Tibial nerve (tissue), 4 donors: ENCODE measurements around the gene HCN1. TPM values are rescaled to one million over a fixed set of nuclear protein-coding genes. Genes with fewer than 3 reads are reported as not detected.

Experiments
- DNase-seq, 2 donors: peaks; one replicate each; pipeline ENCODE4 v3.0.0-alpha.2; 2019; ENCODE audit warnings: low spot score in 2 of 2
- H3K27ac ChIP-seq, 4 donors: fragments of 200-600 bp; sonication (generic) in 3 of 4; one replicate each; pipeline ENCODE4 v1.5.1; 2017 to 2019; ENCODE audit warnings: mild to moderate bottlenecking in 1 of 4
- H3K27me3 ChIP-seq, 2 donors: fragments of 200-600 bp; sonication (generic) in 1 of 2; one replicate each; pipeline versions ENCODE4 v1.5.1 to v1.6.0; 2017 to 2019
- H3K36me3 ChIP-seq, 3 donors: fragments of 200-600 bp; sonication (generic); one replicate each; pipeline ENCODE4 v1.5.1; 2018 to 2019
- H3K4me1 ChIP-seq, 4 donors: fragments of 200-600 bp; sonication (generic) in 3 of 4; one replicate each; pipeline ENCODE4 v1.5.1; 2017 to 2019
- H3K4me3 ChIP-seq, 4 donors: fragments of 200-600 bp; sonication (generic) in 3 of 4; one replicate each; pipeline ENCODE4 v1.5.1; 2017 to 2019; ENCODE audit warnings: mild to moderate bottlenecking in 1 of 4, moderate library complexity in 1 of 4
- H3K9me3 ChIP-seq, 4 donors: fragments of 200-600 bp; sonication (generic) in 3 of 4; one replicate each; pipeline ENCODE4 v1.5.1; 2017 to 2019
- EP300 ChIP-seq, 2 donors: sonication (generic); formaldehyde crosslinking; IDR thresholded peaks; one replicate each; pipeline ENCODE4 v1.6.1; 2017; ENCODE audit warnings: antibody characterized with exemption in 2 of 2, mild to moderate bottlenecking in 1 of 2
- POLR2A ChIP-seq, 2 donors: fragments of 450-650 bp; IDR thresholded peaks; one replicate each; pipeline ENCODE4 v1.6.1; 2017; ENCODE audit warnings: antibody characterized with exemption in 2 of 2, mild to moderate bottlenecking in 2 of 2, moderate library complexity in 2 of 2
- WGBS, 2 donors: methylation state at CpG; one replicate each; pipeline ENCODE4 v1.1.5; 2018; 5-methylcytosine and 5-hydroxymethylcytosine counted together
- total RNA-seq, 4 donors: library from RNA; depleted of rRNA; stranded (reverse); fragments of >200 nt; gene quantifications; one replicate each; pipeline ENCODE4 v1.1.0, GENCODE V29; 2016
- TF ChIP-seq, protein P1 (sequence below), 5 experiments: fragments of 200-600 bp in 3 of 5; fragments of 450-650 bp in 2 of 5; sonication (generic) in 3 of 5; IDR thresholded peaks; one replicate each; pipeline ENCODE4 v1.5.1; 2016 to 2019; ENCODE audit warnings: antibody characterized with exemption in 5 of 5, mild to moderate bottlenecking in 3 of 5, moderate library complexity in 2 of 5

HCN1 gene
- 10 to 100 TPM; 16.2 to 21.9 (median 17.7) TPM for total RNA-seq

DNA sequence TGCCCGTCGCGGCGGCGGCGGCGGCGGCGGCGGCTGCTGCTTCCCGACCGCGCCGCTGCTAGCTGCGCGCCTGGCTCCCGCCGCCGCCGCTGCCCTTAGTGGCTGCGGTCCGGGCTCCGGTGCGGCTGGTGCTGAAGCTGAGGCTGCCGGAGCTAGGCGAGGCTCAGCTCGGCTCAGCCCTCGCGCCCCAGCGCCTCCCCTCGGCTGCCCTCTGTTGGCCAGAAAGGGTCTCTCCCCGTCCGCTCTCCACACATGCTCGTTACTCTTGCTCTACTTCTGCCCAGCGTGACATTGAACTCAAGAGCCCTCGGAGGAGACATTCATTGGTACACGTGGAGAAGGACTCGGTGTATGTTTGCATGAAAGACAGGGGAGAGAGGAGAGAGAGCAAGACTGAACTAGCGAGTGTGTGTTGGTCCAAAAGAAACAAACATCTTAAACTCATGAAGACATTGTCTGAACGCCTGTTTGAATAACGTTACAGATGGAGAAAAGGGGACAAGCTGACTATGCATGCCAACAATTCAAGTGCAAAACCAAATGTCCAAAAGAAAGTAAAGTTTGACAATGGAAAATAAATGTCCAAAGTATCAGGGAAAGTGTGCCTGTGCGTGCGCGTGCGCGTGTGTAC lies at the start of gene HCN1:
Gene HCN1 (minus strand): TSS at position 175 of the 631 bp plus-strand sequence.
- Histone ChIP-seq H3K36me3 (no peaks in the 10 kb centered on the region), H3K27ac (peak within 1 kb of the TSS in 2 of 4 donors; percentile 47 to 78), H3K9me3 (no peaks in the 10 kb centered on the region), H3K4me1 (peaks cover 0 to 15% (median 4%) of the 10 kb centered on the region in 4 donors), H3K4me3 (peak within 1 kb of the TSS; percentile 39 to 60 (median 44)), H3K27me3 (peaks cover 0 to 20% of the 10 kb centered on the region in 2 donors)
- DNase-seq, result peak; percentile 33 to 59
- TF ChIP-seq, protein P1, sequence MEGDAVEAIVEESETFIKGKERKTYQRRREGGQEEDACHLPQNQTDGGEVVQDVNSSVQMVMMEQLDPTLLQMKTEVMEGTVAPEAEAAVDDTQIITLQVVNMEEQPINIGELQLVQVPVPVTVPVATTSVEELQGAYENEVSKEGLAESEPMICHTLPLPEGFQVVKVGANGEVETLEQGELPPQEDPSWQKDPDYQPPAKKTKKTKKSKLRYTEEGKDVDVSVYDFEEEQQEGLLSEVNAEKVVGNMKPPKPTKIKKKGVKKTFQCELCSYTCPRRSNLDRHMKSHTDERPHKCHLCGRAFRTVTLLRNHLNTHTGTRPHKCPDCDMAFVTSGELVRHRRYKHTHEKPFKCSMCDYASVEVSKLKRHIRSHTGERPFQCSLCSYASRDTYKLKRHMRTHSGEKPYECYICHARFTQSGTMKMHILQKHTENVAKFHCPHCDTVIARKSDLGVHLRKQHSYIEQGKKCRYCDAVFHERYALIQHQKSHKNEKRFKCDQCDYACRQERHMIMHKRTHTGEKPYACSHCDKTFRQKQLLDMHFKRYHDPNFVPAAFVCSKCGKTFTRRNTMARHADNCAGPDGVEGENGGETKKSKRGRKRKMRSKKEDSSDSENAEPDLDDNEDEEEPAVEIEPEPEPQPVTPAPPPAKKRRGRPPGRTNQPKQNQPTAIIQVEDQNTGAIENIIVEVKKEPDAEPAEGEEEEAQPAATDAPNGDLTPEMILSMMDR (IDR thresholded peaks at IDR 0.05), result peak; percentile 56 to 82 (median 76)
- TF ChIP-seq EP300 (IDR thresholded peaks at IDR 0.05) (peak in 1 of 2 donors; percentile 54), POLR2A (IDR thresholded peaks at IDR 0.05) (peak in 1 of 2 donors; percentile 26)
- WGBS, 2 donors, result 22 to 29% methylated on average over 18 to 25 of the region's 46 CpGs

DNA sequence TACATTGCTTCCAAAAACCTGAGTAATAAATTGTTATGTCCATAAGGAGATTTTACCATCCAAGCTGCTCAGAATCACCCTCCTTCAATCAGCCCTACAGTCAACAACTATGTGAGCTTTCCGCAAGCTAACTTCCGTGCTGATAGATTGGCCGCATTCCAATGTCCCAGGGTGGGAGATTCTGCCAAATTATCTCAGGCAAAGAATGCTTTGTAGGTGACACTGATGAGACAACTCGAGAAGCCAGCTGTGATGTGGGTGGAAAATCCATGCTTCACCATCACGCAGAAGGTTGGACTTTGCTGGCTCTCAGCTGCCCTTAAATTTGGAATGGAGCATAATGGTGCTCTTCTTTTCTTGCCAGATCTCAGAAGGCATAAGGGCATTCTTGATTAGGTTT lies 44.9 kb upstream of the HCN1 start:
- no peaks in the 10 kb centered on the region for H3K9me3 ChIP-seq
- DNase-seq, result no peak
- H3K4me3 ChIP-seq, result no peak overlapping the region
- H3K4me1 ChIP-seq, result no peaks in the 10 kb centered on the region
- TF ChIP-seq, protein P1 (IDR thresholded peaks at IDR 0.05), result no peak
- TF ChIP-seq EP300 (IDR thresholded peaks at IDR 0.05) (no peak), POLR2A (IDR thresholded peaks at IDR 0.05) (no peak)
- H3K27ac ChIP-seq, result no peak overlapping the region
- 66 to 68% methylated on average over 5 of the region's 5 CpGs for WGBS, 2 donors
- no peaks in the 10 kb centered on the region for H3K36me3 ChIP-seq
- H3K27me3 ChIP-seq, result no peaks in the 10 kb centered on the region

DNA sequence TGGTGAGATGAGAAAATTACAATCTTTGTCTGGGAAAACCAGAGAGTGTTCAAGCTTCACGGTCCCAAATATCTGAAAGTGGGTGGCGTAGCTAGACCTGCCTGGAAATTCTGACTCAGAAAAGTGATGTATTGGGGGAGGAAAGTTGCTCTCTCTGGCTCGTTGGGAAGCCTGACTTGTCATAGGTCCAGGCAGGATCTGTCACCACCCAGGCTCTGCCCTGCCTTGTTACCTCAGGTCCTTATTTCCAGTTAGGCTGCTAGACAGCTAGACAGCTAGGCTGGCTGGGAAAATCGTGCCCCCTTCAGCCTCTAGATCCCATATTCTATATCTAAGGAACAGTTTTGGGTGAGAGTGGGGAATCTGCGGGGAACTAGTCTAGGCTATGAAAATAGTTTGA lies 41.0 kb upstream of the HCN1 start:
- no peak for TF ChIP-seq POLR2A (IDR thresholded peaks at IDR 0.05)
- no peak for TF ChIP-seq EP300 (IDR thresholded peaks at IDR 0.05)
- TF ChIP-seq, protein P1 (IDR thresholded peaks at IDR 0.05), result no peak
- Histone ChIP-seq H3K36me3 (no peaks in the 10 kb centered on the region), H3K4me1 (no peaks in the 10 kb centered on the region), H3K4me3 (no peak overlapping the region), H3K27ac (no peak overlapping the region), H3K27me3 (no peaks in the 10 kb centered on the region), H3K9me3 (no peaks in the 10 kb centered on the region)
- 55 to 69% methylated on average over 5 of the region's 5 CpGs for WGBS, 2 donors
- DNase-seq, result no peak

DNA sequence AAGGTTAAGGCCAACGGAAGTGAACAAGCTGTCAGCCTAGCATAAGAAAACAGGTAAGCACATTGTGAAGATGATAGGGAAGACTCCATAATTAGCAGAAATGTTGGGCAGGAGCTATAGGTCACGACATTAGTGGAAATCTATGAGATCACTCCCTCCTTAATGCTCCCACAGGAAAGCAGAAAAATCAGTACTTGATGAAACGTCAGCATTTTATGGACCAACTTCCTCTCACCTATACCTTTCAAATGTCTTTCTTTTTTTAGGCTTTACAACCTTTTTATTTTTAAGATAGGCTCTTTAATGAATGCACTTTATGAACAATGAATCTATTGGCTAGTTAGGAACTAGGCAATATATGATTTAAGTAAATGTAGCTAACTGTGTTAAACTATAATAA lies 29.4 kb upstream of the HCN1 start:
- 61 to 68% methylated on average over 3 of the region's 3 CpGs for WGBS, 2 donors
- H3K36me3 ChIP-seq, result no peaks in the 10 kb centered on the region
- peaks cover 0 to 3% (median 0%) of the 10 kb centered on the region in 4 donors for H3K4me1 ChIP-seq
- H3K9me3 ChIP-seq, result peaks cover 0 to 5% (median 0%) of the 10 kb centered on the region in 4 donors
- no peaks in the 10 kb centered on the region for H3K27me3 ChIP-seq
- TF ChIP-seq EP300 (IDR thresholded peaks at IDR 0.05) (no peak), POLR2A (IDR thresholded peaks at IDR 0.05) (no peak)
- TF ChIP-seq, protein P1 (IDR thresholded peaks at IDR 0.05), result no peak
- no peak for DNase-seq
- H3K27ac ChIP-seq, result no peak overlapping the region
- H3K4me3 ChIP-seq, result no peak overlapping the region

DNA sequence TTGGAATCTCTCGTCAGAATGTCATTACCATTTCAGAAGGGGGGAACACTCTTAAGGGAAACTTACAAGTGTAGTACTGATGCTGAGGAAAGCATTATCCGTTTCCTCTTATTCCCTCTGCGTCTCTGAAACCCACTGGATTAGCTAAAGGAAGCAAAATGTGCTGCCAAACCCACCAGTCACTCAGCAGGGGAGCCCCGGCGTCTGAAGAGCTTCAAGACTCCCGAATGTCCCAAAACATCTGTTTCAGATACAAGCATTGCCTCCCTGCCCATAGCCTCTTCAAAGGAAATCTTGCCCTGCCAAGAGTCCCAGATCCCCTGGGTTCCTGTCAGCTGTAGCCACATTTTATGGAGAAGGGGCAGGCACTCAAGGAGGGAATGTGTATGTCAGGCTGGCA lies 1.0 kb upstream of the HCN1 start:
- peaks cover 0 to 20% of the 10 kb centered on the region in 2 donors for H3K27me3 ChIP-seq
- 56 to 57% methylated on average over 6 of the region's 6 CpGs for WGBS, 2 donors
- peaks cover 0 to 15% (median 4%) of the 10 kb centered on the region in 4 donors for H3K4me1 ChIP-seq
- H3K4me3 ChIP-seq, result no peak overlapping the region
- H3K27ac ChIP-seq, result peak overlapping the region in 2 of 4 donors; percentile 32 to 78
- H3K36me3 ChIP-seq, result no peaks in the 10 kb centered on the region
- DNase-seq, result no peak
- no peaks in the 10 kb centered on the region for H3K9me3 ChIP-seq
- TF ChIP-seq, protein P1 (IDR thresholded peaks at IDR 0.05), result no peak
- no peak for TF ChIP-seq POLR2A (IDR thresholded peaks at IDR 0.05)
- no peak for TF ChIP-seq EP300 (IDR thresholded peaks at IDR 0.05)
